Bronchial epithelial cell (primary cell): ENCODE measurements around the gene CEACAM19. TPM values are rescaled to one million over a fixed set of nuclear protein-coding genes. Genes with fewer than 3 reads are reported as not detected.
"Not testable (repeated sequence)": the region's sequence is repeated elsewhere in the genome, so short reads cannot be mapped to it uniquely, and the experiment has no call there.

Experiments
- DNase-seq: peaks from one replicate; pipeline ENCODE4 v3.0.0-alpha.2; 2010; ENCODE audit warnings: low read depth
- FAIRE-seq: peaks from 2 replicates; lab custom pipeline; 2011; peaks lifted over from hg19 to GRCh38; lab: Jason Lieb, UNC
- H3K27me3 ChIP-seq: 2 replicates; pipeline ENCODE4 v1.5.1; 2011; ENCODE audit warnings: low read length; ENCODE audit not compliant: control insufficient read depth, insufficient read depth
- H3K36me3 ChIP-seq: 2 replicates; pipeline ENCODE4 v1.5.1; 2011; ENCODE audit warnings: low read length; ENCODE audit not compliant: control insufficient read depth, insufficient read depth
- H3K4me3 ChIP-seq: 2 replicates; pipeline ENCODE4 v1.5.1; 2011; ENCODE audit warnings: mild to moderate bottlenecking, low read depth, low read length, control low read depth
- total RNA-seq: library from RNA; depleted of rRNA; stranded (reverse); fragments of >200 nt; gene quantifications from 2 replicates; pipeline ENCODE4 v1.2.1, GENCODE V29; 2014
- TF ChIP-seq, protein P1 (sequence below): IDR thresholded peaks from 2 replicates; pipeline ENCODE4 v1.5.1; 2011; ENCODE audit warnings: mild to moderate bottlenecking, moderate library complexity, low read length, control low read depth, inconsistent platforms; ENCODE audit not compliant: insufficient read depth, severe bottlenecking

CEACAM19 gene
- total RNA-seq, 1 donor from 2014 or later: 0.53 TPM

- FAIRE-seq (no peak), DNase-seq (no peak)
- Histone ChIP-seq H3K27me3 (no peaks in the 10 kb centered on the region), H3K4me3 (no peak overlapping the region), H3K36me3 (peaks cover 7% of the 10 kb centered on the region)
- TF ChIP-seq, protein P1, sequence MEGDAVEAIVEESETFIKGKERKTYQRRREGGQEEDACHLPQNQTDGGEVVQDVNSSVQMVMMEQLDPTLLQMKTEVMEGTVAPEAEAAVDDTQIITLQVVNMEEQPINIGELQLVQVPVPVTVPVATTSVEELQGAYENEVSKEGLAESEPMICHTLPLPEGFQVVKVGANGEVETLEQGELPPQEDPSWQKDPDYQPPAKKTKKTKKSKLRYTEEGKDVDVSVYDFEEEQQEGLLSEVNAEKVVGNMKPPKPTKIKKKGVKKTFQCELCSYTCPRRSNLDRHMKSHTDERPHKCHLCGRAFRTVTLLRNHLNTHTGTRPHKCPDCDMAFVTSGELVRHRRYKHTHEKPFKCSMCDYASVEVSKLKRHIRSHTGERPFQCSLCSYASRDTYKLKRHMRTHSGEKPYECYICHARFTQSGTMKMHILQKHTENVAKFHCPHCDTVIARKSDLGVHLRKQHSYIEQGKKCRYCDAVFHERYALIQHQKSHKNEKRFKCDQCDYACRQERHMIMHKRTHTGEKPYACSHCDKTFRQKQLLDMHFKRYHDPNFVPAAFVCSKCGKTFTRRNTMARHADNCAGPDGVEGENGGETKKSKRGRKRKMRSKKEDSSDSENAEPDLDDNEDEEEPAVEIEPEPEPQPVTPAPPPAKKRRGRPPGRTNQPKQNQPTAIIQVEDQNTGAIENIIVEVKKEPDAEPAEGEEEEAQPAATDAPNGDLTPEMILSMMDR: no peak
Observed at GRCh38 chr19:44682807-44683206, 11.5 kb downstream of the CEACAM19 start.

DNA sequence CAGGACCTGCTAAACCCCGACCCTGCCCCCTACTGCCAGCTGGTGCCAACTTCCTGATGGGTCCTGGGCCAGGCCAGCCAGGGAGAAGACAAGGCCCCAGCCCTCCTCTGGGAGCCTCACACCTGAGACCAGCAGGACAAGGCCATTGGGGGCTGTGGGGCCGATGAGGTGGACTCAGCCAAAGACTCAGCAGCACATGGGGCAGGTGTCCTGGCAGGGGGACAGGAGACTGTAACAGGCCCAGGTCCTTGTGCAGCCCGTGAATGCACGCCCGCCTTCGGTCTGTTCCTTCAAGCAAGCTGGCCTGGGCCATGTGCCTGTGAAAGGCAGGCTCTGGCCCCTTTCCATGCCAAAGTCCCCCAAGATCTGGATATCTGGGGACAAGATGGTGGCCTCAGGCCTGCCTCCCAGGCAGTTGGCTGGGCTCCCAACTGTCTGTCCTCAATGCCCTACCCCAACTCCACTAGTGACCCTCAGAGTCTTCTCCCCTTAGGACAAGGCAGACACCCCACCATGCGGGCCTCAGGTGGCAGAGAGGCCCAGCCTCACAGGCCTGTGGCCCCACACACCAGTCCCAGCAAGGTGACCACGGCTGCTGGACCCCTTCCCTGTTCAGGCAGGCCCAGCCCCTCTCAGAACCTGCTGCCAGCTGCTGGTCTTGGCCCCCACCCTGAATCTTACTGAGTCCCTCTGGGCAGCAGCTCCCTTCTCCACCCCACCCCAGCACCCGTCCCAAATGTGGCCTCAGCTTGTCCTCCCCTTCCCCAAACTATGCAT is 12.3 kb downstream of the CEACAM19 start:
- TF ChIP-seq, protein P1: no peak
- Histone ChIP-seq H3K4me3 (no peak overlapping the region), H3K36me3 (peaks cover 7% of the 10 kb centered on the region), H3K27me3 (no peaks in the 10 kb centered on the region)
- no peak for FAIRE-seq
- no peak for DNase-seq

DNA sequence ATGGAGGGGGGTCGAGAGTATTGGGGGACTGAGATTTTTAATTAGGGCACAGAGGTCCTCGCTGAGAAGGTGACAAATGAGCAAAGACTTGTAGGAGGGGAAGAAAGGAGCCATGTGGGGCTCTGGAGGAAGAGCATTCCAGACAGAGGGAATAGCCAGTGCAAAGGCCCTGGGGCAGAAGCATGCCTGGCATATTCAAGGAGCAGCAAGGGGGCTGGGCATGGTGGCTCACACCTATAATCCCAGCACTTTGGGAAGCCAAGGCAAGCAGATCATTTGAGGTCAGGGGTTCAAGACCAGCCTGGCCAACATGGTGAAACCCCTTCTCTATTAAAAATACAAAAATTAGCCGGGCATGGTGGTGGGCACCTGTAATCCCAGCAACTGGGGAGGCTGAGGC is 13.1 kb downstream of the CEACAM19 start:
- not testable (repeated sequence) for H3K36me3 ChIP-seq, H3K4me3 ChIP-seq, FAIRE-seq, DNase-seq, H3K27me3 ChIP-seq

DNA sequence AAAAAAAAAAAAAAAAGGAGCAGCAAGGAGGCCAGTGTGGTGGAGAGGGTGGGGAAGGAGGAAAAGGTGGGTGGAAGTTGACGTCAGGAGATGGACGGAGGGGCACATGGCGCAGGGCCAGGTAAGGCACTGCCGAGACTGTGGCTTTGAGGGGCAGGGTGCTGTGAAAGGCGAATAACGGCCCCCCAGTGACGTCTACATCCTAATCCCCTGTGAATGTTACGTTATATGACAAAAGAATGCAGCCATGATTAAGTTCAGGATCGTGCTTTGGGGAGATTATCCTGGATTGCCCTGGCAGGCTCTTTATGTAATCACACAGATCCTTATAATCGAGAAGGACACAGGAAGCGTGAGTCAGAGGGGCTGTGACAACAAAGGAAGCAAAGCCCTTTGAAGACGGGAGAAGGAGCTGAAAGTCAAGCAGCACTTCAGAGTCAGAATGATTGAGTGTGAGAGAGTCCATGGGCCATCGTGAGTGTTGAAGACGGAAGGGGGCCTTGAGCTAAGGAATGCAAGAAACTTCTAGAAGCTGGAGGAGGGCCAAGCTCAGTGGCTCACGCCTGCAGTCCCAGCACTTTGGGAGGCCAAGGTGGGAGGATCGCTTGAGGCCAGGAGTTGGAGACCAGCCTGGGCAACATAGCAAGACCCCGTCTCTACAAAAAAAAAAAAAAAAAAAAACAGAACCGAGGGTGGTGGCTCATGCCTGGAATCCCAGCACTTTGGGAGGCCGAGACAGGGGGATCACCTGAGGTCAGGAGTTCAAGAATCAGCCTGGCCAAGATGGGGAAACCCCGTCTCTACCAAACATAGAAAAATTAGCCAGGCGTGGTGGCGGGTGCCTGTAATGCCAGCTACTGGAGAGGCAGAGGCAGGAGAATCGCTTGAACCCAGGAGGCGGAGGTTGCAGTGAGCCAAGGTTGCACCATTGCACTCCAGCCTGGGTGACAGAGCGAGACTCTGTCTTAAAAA is 13.9 kb downstream of the CEACAM19 start:
- H3K36me3 ChIP-seq: peaks cover 3% of the 10 kb centered on the region
- H3K27me3 ChIP-seq: no peaks in the 10 kb centered on the region
- no peak for FAIRE-seq
- DNase-seq: peak; percentile 84
- H3K4me3 ChIP-seq: no peak overlapping the region
- TF ChIP-seq, protein P1: no peak

DNA sequence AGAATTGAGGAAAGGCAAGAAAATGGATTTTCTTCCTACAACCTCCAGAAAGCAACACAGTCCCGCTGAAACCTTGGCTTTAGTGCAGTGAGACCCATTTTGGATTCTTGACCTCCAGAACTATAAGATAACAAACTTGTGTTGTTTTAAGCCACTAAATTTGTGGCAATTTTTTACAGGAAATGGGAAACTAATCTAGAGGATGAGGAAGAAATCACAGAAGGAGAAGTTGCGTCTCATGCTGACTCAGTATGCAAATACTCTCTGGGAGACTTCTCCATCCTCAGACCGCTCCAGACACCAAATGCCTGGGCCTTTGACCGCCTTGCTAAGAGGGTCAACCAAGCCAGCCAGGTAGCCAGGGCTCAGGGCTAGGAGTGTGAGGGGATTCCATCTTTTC is 14.6 kb downstream of the CEACAM19 start:
- FAIRE-seq (no peak), DNase-seq (peak; percentile 50)
- TF ChIP-seq, protein P1: no peak
- H3K36me3 ChIP-seq: peaks cover 3% of the 10 kb centered on the region
- no peak overlapping the region for H3K4me3 ChIP-seq
- H3K27me3 ChIP-seq: no peaks in the 10 kb centered on the region

DNA sequence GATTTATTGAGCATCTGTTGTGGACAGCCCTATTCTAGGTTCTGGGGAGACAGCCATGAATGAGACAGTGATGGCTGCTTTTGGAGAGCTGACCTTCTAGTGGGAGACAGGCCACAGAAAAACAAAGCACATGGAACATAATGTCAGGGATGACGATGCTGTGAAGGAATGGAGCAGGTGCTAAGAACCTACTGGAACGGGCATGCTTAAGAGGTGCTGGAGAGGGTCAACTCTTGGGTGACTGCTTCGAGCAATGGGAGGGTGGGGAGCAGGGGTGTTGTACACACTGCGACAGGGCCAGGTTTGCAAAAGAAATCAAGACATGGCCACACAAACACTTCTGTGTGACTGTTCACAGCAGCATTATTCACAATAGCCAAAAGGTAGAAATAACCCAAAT is 15.6 kb downstream of the CEACAM19 start:
- Histone ChIP-seq H3K4me3 (no peak overlapping the region), H3K36me3 (peaks cover 1% of the 10 kb centered on the region), H3K27me3 (no peaks in the 10 kb centered on the region)
- FAIRE-seq (no peak), DNase-seq (no peak)
- TF ChIP-seq, protein P1: no peak
